ENCODE data around the gene RABEP2. TPM values are rescaled to one million over a fixed set of nuclear protein-coding genes. Genes with fewer than 3 reads are reported as not detected.
"Not testable (repeated sequence)": the region's sequence is repeated elsewhere in the genome, so short reads cannot be mapped to it uniquely, and the experiment has no call there.

Gene RABEP2
- total and polyA plus RNA-seq, 9 donors = 0.32 to 14.8 (median 11.3) TPM

GRCh38 chr16:28930203-28930602 lies 5.2 kb upstream of the RABEP2 start:
- Histone ChIP-seq H3K36me3 (no peaks in the 10 kb centered on the region), H3K27me3 (no peaks in the 10 kb centered on the region), H3K4me3 (no peak overlapping the region), H3K27ac (no peak overlapping the region), H3K9me3 (no peaks in the 10 kb centered on the region), H3K4me1 (ENCODE audit: insufficient read depth) (no peaks in the 10 kb centered on the region)
- TF ChIP-seq POLR2A (IDR thresholded peaks at IDR 0.05) = no peak
- no peak for TF ChIP-seq CTCF (IDR thresholded peaks at IDR 0.05)
- TF ChIP-seq EP300 (IDR thresholded peaks at IDR 0.05) = no peak
- 83 to 94% (median 83%) methylated on average over 3 of the region's 3 CpGs for WGBS, 3 donors
- DNase-seq = no peak
- intact Hi-C loops (cut with DNase I) = loop anchor here in 2 of 4 donors (2.0 to 10.0 kb wide), 2 partner anchors 15 to 105 kb away; partner anchors contain the start of gene ATXN2L (in 1 of the 2)

GRCh38 chr16:28927815-28928214 lies 2.8 kb upstream of the RABEP2 start:
- intact Hi-C loops (cut with DNase I) = loop anchor here in 1 of 4 donors (10.0 kb wide), 1 partner anchor 63 kb away; the partner anchor contains the start of gene SH2B1
- no peak overlapping the region for H3K4me3 ChIP-seq
- H3K4me1 ChIP-seq (ENCODE audit: insufficient read depth) = peaks cover 4% of the 10 kb centered on the region
- no peaks in the 10 kb centered on the region for H3K9me3 ChIP-seq
- H3K27me3 ChIP-seq = no peaks in the 10 kb centered on the region
- 71 to 80% (median 75%) methylated on average over 1 of the region's 1 CpG for WGBS, 3 donors
- no peak overlapping the region for H3K27ac ChIP-seq
- no peak for DNase-seq
- no peaks in the 10 kb centered on the region for H3K36me3 ChIP-seq
- TF ChIP-seq EP300 (IDR thresholded peaks at IDR 0.05) (no peak), POLR2A (IDR thresholded peaks at IDR 0.05) (no peak), CTCF (IDR thresholded peaks at IDR 0.05) (no peak)

- WGBS, 3 donors = 54 to 57% (median 56%) methylated on average over 2 of the region's 2 CpGs
- H3K9me3 ChIP-seq; H3K27me3 ChIP-seq; DNase-seq; H3K4me3 ChIP-seq; H3K4me1 ChIP-seq (ENCODE audit: insufficient read depth); H3K27ac ChIP-seq; H3K36me3 ChIP-seq: not testable (repeated sequence)
- intact Hi-C loops (cut with DNase I) = loop anchor here in 1 of 4 donors (10.0 kb wide), 1 partner anchor 61 kb away; the partner anchor contains the start of gene SH2B1
Observed at GRCh38 chr16:28926284-28926683, 1.2 kb upstream of the RABEP2 start.

- TF ChIP-seq EP300 (IDR thresholded peaks at IDR 0.05) = no peak
- no peak for TF ChIP-seq POLR2A (IDR thresholded peaks at IDR 0.05)
- no peak for TF ChIP-seq CTCF (IDR thresholded peaks at IDR 0.05)
- WGBS, 3 donors = 0 to 1% (median 1%) methylated on average over 41 to 48 of the region's 48 CpGs
- Histone ChIP-seq H3K36me3 (no peaks in the 10 kb centered on the region), H3K4me1 (ENCODE audit: insufficient read depth) (peaks cover 4% of the 10 kb centered on the region), H3K27ac (peak overlapping the region; percentile 70 to 93), H3K27me3 (no peaks in the 10 kb centered on the region), H3K9me3 (no peaks in the 10 kb centered on the region), H3K4me3 (peak overlapping the region; percentile 93)
- peak in 2 of 5 donors; percentile 75 for DNase-seq
- intact Hi-C loops (cut with DNase I) = loop anchor here in 1 of 4 donors (10.0 kb wide), 1 partner anchor 61 kb away; the partner anchor contains the start of gene SH2B1
Observed at GRCh38 chr16:28925386-28926228, 569 bp upstream of the RABEP2 start.

- H3K27me3 ChIP-seq = no peaks in the 10 kb centered on the region
- DNase-seq = no peak
- peak overlapping the region; percentile 93 for H3K4me3 ChIP-seq
- no peaks in the 10 kb centered on the region for H3K9me3 ChIP-seq
- intact Hi-C loops (cut with DNase I) = loop anchor here in 1 of 4 donors (10.0 kb wide), 1 partner anchor 60 kb away; the partner anchor contains the start of gene SH2B1
- no peaks in the 10 kb centered on the region for H3K36me3 ChIP-seq
- WGBS, 3 donors = 28 to 36% (median 30%) methylated on average over 15 of the region's 15 CpGs
- peaks cover 4% of the 10 kb centered on the region for H3K4me1 ChIP-seq (ENCODE audit: insufficient read depth)
- TF ChIP-seq POLR2A (IDR thresholded peaks at IDR 0.05) = no peak
- TF ChIP-seq CTCF (IDR thresholded peaks at IDR 0.05) = no peak
- TF ChIP-seq EP300 (IDR thresholded peaks at IDR 0.05) = no peak
- H3K27ac ChIP-seq = peak overlapping the region in 1 of 2 donors; percentile 93
Observed at GRCh38 chr16:28924399-28924761, 658 bp downstream of the RABEP2 start.

All from ovary (tissue), 9 donors.